H1 (cell line): Measurements from ENCODE around the gene CALY. TPM values are rescaled to one million over a fixed set of nuclear protein-coding genes. Genes with fewer than 3 reads are reported as not detected.

Experiments
- ASH2L ChIP-seq: fragments of 200-600, 300-600 bp; sonication (generic); IDR thresholded peaks from one replicate; pipeline ENCODE4 v1.7.1; 2017; ENCODE audit warnings: low read length
- BRCA1 ChIP-seq: IDR thresholded peaks from 2 replicates; pipeline ENCODE4 v1.6.1; 2012; ENCODE audit warnings: low read depth, low read length, improper control_type of control experiment
- FOSL1 ChIP-seq: IDR thresholded peaks from 2 replicates; pipeline ENCODE4 v1.6.1; 2011; ENCODE audit warnings: mild to moderate bottlenecking, low read depth, low read length, moderate library complexity; ENCODE audit not compliant: insufficient read depth
- KDM1A ChIP-seq: fragments of 200-600, 300-600 bp; sonication (generic); IDR thresholded peaks from 2 replicates; pipeline ENCODE4 v1.7.1; 2016; ENCODE audit warnings: mild to moderate bottlenecking, low read length, borderline replicate concordance
- KDM5A ChIP-seq: fragments of 200-600 bp; IDR thresholded peaks from 2 replicates; pipeline ENCODE4 v1.7.1; 2012; ENCODE audit warnings: mild to moderate bottlenecking, low read length, inconsistent platforms, mixed read lengths
- polyA plus RNA-seq, 7 experiments: library from polyadenylated mRNA; depleted of rRNA in 3 of 7; stranded (reverse) in 5 of 7; unstranded in 2 of 7; fragments of >200 nt in 5 of 7; fragments of 200-250 nt in 2 of 7; gene quantifications; 1 replicate in 5 of 7; 2 replicates in 1 of 7; 4 replicates in 1 of 7; pipeline versions ENCODE4 v1.2.1 to v1.2.3, GENCODE V29; 2011 to 2013; ENCODE audit warnings: missing spikeins in 2 of 7, mixed read lengths in 2 of 7
- total RNA-seq: library from RNA; stranded (reverse); fragmentation: NEBNext Ultra II Directional; extraction: Animal tissue kit (Norgen Biotek cat#: 25700); gene quantifications from 2 replicates; pipeline ENCODE4 v1.2.1, GENCODE V29; 2021
- TF ChIP-seq, protein P1 (sequence below): fragments of 300-600 bp; sonication (generic); IDR thresholded peaks from 2 replicates; pipeline ENCODE4 v1.7.1; 2012; ENCODE audit warnings: low read length, moderate library complexity, mild to moderate bottlenecking, inconsistent platforms; ENCODE audit not compliant: insufficient replicate concordance

CALY gene
- total and polyA plus RNA-seq, 2 of the 8 experiments (the other 6 are each of a cell fraction or from before 2014, with no cell fraction given): 1.3 to 1.5 TPM

DNA sequence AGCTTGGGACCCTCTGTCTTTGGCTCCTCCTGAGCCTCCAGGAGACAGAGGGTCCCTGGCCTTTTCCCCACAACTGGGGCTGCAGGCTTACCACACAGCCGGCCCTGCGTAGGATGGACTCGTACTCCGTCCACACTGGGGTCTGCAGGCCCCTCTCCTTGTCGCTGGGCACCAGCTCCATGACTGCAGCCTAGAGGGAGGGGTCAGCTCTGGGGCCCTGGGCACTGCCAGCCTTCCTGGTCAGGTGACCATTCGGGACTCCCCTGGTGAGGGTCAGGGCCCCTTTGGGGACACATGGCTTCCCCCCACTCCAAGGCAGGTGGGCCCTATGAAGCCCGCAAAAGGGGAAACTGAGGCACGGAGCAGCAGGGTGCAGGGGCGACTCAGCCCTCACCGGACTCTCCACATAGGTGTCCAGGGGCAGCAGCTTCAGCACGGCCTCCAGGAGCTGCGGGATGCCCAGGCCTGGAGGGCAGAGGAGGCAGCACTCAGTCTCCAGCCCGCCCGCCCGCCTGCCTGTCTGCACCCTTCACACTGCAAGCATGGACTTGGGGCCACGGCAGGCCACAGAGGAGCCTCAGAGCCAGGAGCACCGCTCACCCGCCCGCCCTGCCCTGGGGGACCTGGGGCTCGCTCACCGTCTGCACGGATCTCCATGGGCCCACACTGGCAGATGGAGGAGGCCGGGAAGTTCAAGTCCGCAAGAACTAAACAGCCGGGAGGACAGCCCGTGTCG lies 20.0 kb upstream of the CALY start (continued):
- TF ChIP-seq, protein P1, sequence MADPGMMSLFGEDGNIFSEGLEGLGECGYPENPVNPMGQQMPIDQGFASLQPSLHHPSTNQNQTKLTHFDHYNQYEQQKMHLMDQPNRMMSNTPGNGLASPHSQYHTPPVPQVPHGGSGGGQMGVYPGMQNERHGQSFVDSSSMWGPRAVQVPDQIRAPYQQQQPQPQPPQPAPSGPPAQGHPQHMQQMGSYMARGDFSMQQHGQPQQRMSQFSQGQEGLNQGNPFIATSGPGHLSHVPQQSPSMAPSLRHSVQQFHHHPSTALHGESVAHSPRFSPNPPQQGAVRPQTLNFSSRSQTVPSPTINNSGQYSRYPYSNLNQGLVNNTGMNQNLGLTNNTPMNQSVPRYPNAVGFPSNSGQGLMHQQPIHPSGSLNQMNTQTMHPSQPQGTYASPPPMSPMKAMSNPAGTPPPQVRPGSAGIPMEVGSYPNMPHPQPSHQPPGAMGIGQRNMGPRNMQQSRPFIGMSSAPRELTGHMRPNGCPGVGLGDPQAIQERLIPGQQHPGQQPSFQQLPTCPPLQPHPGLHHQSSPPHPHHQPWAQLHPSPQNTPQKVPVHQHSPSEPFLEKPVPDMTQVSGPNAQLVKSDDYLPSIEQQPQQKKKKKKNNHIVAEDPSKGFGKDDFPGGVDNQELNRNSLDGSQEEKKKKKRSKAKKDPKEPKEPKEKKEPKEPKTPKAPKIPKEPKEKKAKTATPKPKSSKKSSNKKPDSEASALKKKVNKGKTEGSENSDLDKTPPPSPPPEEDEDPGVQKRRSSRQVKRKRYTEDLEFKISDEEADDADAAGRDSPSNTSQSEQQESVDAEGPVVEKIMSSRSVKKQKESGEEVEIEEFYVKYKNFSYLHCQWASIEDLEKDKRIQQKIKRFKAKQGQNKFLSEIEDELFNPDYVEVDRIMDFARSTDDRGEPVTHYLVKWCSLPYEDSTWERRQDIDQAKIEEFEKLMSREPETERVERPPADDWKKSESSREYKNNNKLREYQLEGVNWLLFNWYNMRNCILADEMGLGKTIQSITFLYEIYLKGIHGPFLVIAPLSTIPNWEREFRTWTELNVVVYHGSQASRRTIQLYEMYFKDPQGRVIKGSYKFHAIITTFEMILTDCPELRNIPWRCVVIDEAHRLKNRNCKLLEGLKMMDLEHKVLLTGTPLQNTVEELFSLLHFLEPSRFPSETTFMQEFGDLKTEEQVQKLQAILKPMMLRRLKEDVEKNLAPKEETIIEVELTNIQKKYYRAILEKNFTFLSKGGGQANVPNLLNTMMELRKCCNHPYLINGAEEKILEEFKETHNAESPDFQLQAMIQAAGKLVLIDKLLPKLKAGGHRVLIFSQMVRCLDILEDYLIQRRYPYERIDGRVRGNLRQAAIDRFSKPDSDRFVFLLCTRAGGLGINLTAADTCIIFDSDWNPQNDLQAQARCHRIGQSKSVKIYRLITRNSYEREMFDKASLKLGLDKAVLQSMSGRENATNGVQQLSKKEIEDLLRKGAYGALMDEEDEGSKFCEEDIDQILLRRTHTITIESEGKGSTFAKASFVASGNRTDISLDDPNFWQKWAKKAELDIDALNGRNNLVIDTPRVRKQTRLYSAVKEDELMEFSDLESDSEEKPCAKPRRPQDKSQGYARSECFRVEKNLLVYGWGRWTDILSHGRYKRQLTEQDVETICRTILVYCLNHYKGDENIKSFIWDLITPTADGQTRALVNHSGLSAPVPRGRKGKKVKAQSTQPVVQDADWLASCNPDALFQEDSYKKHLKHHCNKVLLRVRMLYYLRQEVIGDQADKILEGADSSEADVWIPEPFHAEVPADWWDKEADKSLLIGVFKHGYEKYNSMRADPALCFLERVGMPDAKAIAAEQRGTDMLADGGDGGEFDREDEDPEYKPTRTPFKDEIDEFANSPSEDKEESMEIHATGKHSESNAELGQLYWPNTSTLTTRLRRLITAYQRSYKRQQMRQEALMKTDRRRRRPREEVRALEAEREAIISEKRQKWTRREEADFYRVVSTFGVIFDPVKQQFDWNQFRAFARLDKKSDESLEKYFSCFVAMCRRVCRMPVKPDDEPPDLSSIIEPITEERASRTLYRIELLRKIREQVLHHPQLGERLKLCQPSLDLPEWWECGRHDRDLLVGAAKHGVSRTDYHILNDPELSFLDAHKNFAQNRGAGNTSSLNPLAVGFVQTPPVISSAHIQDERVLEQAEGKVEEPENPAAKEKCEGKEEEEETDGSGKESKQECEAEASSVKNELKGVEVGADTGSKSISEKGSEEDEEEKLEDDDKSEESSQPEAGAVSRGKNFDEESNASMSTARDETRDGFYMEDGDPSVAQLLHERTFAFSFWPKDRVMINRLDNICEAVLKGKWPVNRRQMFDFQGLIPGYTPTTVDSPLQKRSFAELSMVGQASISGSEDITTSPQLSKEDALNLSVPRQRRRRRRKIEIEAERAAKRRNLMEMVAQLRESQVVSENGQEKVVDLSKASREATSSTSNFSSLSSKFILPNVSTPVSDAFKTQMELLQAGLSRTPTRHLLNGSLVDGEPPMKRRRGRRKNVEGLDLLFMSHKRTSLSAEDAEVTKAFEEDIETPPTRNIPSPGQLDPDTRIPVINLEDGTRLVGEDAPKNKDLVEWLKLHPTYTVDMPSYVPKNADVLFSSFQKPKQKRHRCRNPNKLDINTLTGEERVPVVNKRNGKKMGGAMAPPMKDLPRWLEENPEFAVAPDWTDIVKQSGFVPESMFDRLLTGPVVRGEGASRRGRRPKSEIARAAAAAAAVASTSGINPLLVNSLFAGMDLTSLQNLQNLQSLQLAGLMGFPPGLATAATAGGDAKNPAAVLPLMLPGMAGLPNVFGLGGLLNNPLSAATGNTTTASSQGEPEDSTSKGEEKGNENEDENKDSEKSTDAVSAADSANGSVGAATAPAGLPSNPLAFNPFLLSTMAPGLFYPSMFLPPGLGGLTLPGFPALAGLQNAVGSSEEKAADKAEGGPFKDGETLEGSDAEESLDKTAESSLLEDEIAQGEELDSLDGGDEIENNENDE: no peak
- TF ChIP-seq FOSL1 (no peak), KDM1A (no peak), BRCA1 (no peak), KDM5A (no peak), ASH2L (no peak)
